Myocyte (in vitro differentiated cells): Measurements from ENCODE around the gene RNASEH1. TPM values are rescaled to one million over a fixed set of nuclear protein-coding genes. Genes with fewer than 3 reads are reported as not detected.
"Not testable (repeated sequence)": the region's sequence is repeated elsewhere in the genome, so short reads cannot be mapped to it uniquely, and the experiment has no call there.

Experiments
- DNase-seq: peaks from one replicate; pipeline ENCODE4 v3.0.0-alpha.2; 2012; ENCODE audit warnings: low read depth
- total RNA-seq: library from RNA; depleted of rRNA; stranded (reverse); fragments of >200 nt; gene quantifications from 2 replicates; pipeline ENCODE4 v1.2.3, GENCODE V29; 2014

RNASEH1 gene
- total RNA-seq, 1 donor from 2014 or later, result 30.6 TPM

DNA sequence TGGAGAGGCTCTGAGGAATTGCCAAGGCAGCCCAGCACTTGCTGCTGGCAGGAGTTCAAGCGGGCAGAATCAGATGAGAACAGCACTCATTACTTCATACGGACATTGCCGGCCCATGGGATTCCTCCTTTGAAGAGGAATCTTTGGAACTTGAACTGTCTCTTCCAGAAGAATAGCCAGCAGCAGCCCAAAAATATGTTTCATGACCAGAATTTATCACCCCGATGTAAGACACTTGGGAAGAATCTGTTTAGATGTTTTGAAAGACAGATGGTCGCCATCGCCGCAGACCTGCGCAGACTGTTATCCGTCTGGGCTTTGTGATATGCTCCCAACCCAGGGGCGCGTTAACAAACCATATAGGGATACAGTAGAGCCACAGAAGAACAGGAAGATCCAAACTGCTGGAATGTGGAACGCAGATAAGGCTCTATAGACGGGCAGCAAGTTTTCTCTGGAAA, 35.1 kb downstream of the RNASEH1 start:
- DNase-seq, result no peak

DNA sequence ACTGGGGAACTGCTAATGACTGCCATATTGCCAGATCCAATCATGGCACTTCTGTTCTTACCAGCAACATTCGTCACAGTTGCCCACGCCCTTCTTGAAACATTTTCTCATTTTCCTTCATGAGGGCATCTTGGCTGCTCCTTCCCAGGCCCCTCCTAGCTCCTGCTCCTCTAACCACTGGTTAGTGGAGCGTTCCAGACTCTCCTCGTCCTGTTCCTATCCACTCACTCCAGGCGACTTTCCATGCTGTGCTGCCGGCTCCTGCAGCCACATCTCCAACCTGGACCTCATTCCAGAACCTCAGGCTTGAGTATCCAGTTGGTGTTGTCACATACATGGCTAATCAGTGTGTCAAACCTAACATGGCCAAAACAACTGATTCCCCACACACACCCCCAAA, 37.5 kb downstream of the RNASEH1 start:
- no peak for DNase-seq

DNA sequence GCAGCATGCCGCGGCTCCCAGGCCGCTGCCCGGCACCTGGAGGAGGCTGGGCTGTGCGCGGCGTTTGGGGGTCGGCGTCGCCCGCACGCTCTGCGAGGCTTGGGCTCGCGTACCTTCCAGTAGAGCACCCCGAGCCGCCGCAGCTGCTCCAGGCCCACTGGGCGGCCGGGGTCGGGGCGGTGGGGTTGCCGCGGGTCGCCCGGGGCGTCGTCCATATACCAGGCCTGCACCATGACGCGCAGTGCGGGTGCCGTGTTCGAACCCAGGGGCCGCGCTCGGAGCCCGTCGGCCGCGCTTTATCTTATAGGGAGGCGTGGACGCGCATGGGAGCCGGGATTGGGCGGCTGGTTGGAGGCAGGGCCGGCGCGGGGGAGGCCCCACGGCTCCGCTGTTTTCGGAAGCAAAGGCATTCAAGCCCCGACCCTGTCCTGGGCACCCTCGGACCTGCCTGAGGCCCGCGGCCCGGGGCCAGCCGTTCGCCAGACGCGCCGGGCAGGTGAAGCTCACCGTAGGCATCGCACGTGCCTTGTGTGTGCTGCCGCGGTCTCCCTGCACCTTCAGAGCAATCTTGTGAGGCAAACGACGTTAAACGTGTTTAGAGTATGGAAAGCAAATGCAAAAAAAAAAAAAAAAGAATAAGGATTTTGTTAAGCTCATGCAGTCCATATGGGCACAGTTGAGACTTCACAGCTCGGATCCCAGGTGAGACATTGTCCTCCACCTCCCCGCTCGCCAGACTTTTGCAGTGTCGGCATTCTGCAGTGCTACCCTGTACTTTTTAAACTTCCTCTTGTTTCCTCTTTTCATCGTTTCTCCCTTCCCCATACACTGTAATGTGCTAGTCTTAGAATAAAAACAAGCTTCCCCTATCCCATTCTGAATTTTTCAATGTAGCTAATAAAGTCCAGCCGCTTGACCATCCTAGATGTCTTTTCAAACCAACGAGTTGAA, 38.6 kb downstream of the RNASEH1 start, which contains the start of gene ADI1:
TSS of gene ADI1 (minus strand) at position 277 of the 951 bp plus-strand sequence. CDS start at position 233, 44 bp downstream.
- DNase-seq, result peak; percentile 74

DNA sequence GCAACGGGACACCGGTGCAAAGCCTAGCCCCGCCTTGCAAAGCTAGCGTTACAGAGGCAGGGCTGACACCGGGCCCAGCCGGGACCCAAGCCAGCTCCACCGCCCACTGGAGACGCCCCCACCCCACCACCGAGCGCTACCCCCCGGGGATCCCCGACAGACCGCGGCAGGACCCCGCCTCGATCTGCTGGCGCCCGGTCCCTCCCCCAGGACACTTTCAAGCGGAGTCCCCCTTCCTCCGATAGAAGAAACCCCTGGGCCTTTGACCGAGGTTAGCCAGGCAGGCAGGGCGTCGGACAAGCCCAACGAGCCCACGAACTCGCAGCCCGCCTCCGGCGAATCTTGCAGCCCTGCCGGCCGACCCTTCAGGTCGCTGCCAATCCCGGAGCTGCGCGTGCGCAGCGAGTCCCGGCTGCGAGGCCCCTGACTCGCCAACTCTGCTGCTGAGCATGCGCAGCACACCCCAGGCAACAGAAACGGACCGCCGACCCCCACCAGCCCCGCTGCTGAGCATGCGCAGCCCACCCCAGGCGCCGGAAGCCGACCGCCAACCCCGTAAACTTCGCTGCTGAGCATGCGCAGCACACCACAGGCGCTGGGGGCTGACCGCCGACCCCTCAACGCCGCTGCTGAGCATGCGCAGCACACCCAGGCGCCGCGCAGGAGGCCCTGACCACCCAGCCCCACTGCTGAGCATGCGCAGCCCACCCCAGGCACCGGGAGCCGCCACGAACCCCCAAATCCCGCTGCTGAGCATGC, 39.5 kb downstream of the RNASEH1 start:
- peak; percentile 97 for DNase-seq

DNA sequence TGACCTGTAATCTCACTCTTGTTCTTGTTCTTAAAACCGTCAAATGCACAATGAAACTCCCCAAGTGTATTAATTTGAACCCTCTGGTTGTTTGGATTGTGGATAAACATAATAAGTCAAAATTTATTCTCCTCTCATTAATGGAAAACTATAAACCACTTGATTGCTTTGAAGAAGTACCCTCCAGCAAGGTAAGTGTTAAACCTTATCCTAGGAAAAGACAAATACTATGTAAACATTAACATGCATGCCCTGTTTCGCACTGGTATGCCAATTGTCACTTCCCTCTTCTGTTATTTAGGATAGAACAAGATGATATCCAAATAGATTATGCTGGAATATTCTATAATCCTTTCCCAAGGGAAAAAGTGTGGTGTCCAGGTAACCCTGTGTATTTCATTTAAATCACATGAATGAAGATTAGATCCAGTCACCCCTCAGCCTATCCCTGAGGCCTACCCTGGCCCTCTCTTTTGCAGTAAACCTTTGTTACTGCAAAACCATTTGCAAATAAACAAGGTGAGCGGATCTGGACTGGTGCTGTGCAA, 40.1 kb downstream of the RNASEH1 start:
- DNase-seq, result no peak

DNA sequence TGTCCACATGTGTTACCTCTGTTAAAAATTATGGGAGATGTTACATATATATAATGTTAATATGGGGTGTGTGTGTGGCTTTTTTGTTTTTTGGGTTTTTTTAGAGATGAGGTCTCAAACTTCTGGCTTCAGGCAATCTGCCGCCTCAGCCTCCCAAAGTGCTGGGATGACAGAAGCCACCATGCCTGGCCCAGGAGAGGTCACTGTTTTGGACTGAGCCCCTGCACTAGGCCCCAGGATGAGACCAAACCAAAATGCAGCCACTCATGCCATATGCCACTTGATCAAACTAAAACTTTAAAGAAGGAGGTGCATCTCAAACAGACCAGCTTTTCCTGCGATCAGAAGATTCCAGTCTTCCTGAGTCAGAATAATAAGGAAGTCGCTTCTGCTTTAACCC, 41.3 kb downstream of the RNASEH1 start:
- DNase-seq, result no peak

DNA sequence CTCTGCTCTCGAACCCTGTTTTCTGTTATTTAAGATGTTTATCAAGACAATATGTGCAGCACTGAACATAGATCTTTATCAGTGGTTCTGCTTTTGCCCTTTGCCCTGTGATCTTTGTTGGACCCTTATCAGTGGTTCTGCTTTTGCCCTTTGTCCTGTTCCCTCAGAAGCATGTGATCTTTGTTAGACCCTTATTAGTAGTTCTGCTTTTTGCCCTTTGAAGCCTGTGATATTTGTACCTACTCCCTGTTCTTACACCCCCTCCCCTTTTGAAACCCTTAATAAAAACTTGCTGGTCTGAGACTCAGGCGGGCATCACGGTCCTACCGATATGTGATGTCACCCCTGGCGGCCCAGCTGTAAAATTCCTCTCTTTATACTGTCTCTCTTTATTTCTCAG, 42.7 kb downstream of the RNASEH1 start:
- DNase-seq, result not testable (repeated sequence)

DNA sequence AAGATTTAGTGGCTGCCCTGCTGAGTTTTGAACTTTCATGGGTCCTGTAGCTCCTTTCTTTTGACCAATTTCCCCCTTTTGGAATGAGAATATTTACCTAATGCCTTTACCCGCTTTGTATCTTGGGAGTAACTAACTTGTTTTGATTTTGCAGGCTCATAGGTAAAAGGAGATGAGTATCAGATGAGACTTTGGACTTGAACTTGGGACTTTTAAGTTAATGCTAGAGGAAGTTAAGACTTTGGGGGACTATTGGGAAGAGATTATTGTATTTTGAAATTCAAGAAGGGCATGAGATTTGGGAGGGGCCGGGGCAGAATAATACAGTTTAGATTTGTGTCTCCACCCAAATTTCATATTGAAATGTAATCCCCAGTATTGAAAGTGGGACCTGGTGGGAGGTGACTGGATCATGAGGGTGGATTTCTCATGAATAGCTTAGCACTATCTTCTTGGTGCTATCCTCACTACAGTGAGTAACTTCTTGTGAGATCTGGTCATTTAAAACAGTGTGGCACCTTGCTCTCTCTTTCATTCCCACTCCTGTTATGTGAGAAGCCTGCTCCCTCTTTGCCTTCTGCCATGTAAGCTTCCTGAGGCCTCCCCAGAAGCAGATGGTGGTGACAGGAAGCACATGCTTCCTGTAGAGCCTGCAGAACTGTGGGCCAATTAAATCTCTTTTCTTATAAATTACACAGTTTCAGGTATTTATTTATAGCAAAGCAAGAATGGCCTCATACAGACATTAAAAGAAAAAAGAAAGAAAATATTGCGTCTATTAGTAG, 44.9 kb downstream of the RNASEH1 start:
- no peak for DNase-seq

DNA sequence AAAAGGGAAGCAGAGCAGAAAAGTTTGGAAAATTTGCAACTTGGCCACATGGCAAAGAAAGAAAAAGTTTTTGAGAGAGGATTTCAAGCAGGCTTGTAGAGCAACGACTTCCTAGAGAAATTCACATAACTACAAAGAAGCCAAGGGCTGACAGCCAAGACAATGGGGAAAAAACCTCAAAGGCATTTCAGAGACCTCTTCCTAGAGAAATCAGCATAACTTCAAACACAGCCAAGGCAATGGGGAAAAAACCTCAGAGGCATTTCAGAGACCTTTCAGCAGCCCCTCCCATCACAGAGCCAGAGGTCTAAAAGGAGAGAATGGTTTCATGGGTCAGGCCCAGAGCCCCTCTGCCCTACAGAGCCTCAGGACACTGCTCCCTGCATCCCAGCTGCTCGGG, 46.0 kb downstream of the RNASEH1 start:
- DNase-seq, result no peak

DNA sequence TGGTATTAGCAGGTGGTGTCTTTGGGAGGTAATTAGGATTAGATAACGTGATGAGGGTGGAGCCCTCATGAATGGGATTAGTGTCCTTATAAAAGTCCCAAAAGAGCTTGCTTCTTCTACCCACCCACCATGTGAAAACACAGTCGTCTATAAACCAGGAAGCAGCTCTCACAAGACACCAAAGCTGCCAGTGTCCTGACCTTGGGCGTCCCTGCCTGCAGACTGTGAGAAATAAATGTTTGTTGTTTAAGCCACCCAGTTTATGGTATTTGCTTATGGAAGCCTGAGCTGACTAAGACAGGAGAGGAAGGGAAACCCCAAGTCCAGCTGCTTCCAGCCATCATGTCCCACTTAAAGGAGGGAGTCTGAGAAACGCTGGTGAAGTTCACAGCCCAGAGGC, 52.4 kb downstream of the RNASEH1 start:
- DNase-seq, result peak; percentile 83

DNA sequence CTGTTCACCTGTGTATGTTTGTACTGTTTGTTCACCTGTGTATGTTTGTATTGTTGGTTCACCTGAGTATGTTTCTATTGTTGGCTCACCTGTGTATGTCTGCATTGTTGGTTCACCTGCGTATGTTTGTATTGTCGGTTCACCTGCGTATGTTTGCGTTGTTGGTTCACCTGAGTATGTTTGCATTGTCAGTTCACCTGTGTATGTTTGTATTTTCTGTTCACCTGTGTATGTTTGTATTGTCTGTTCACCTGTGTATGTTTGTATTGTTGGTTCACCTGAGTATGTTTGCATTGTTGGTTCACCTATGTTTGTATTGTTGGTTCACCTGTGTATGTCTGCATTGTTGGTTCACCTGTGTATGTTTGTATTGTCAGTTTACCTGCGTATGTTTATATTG, 53.4 kb downstream of the RNASEH1 start:
- DNase-seq, result no peak

DNA sequence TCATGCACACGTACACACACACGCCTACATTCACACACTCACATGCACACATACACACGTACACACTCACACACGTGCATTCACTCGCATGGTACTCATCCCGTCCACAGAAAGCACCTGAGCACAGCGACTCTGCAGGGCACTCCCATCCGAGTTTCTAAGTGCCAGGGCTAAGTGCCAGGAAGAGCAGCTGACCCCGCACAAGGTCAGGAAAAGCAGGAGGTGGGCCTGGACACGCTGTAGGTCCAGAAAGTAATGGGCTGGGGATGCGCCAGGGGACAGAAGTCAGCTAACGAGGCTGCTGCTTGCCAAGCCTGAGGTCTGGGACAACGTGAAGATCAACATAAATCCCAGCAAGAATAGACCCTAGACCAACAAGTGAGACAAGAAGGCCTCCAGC, 54.6 kb downstream of the RNASEH1 start:
- DNase-seq, result no peak

DNA sequence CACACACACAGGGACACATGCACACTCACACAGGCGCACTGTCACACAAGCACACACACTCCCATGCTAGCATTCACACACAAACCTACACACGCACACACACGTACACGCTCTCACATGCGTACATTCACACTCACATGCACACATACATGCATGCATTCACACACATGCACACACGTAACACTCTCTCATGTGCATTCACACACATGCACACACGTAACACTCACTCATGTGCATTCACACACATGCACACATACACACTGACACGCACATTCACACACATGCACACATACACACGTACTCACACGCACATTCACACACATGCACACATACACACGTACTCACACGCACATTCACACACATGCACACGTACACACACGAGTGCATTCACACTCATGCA, 55.1 kb downstream of the RNASEH1 start:
- no peak for DNase-seq

DNA sequence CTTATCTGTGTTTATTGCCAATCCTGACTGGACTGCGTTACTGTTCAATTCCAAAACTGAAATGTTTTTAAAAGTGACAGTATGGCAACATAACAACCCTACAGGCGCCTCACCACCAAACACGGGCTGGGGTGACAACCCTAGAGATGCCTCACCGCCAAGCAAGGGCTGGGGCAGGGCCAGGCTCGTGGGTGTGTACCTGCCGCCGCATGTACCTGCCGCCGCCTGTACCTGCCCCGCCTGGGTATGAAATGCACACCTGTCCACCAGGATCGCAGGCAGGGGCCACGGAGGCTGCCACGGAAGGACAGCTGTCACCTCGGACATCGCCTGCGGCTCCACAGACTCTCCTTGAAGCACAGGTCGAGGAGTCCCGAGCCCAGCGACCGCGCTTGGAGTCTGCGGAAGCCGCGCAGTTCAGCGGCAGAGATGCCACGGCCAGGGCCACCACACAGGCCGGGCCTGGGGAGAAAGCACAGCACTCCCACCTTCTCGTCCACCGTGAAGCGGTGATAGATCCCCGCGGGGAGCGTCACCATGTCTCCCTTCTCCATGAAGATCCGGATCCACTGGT, 57.7 kb downstream of the RNASEH1 start:
- DNase-seq, result no peak

DNA sequence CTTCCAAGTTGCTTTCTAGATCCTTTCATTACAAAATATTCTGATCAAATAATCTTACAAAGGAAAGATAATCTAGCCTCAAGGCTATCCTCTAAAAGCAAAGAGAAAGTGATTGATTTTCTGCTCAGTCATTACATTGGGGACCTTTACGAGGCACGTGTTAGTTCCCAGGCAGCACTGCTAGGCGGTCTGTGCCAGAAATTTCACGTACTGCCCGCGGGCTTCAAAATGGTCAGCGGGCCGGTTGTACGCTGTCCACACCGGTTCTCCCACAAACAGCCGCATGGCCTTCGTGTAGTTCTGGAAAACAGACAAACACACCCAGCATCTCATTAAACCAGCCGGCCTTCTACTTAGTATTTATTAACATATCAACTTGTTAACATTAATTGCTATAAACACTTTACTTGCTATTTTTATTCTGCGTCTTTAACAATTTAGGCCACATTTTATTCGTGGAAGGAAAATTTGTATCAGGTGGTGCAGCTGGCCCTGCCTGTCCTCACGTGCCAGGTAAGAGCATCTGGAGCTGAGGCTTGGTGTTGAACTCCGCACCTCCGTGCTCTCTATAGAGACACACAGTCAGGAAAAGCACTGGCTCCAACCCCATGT, 59.2 kb downstream of the RNASEH1 start:
- DNase-seq, result no peak

DNA sequence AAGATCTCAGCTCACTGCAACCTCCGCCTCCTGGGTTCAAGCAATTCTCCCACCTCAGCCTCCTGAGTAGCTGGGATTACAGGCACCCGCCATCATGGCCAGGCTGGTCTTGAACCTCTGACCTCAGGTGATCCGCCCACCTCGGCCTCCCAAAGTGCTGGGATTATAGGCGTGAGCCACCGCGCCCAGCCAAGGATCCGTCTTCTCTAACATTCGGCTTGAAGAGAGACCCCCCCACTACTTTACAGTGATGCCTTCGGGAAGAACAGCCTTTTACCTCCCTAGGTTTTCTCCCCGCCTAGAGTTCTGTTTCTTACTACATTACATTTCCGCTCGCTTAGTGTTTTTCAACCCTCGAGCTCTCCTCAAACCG, 61.4 kb downstream of the RNASEH1 start:
- DNase-seq, result not testable (repeated sequence)
